ENCODE data around the gene ACAN.

The ACAN gene

DNA sequence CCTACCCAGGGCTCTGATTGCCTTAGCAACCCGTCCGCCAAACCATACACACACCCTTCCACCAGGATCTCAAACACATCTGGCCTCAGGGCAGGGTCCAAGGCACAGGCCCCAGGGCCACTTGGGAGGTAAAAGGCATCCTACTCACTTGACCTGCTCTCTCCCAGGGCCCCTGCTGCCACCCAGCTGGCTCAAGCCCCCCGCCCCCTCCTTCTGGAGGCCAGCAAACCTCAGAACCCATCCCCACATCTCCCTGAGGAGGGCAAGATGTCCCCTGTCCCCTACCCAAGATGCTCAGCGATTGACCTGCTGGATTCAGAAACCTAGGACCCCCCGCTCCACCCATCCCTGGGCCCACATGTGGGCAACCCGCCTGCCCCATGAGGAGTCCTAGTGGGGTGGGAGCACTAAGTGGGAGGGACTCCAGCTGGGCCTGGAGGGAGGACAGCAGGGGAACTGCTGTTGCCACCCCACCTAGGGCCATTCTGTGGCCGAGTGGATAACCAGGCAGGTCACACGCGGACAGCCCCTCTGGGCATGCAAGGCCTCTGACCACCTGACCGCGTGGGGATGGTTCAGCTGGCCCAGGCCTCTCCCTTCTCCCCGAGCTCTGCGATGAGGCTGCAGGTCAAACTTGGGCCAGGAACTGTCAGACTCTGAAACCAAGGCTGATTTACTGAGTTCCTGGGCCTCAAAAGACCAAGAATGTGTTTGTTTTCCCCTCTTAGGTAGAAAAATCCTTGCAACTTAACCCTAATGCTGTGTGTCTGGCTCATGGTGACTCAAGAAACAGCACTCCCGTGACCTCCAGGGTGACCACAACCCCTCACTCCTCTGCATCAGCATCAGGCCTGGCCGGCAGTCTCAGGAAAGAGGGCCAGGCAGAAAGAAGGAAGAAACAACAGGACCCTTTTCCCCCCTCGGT lies 105.7 kb downstream of the ACAN start:
- no peak for DNase-seq (ENCODE audit: insufficient read length, low spot score)
- TF ChIP-seq CTCF (IDR thresholded peaks at IDR 0.05; ENCODE audit: insufficient read depth, missing control alignments) = no peak
- no peak for FAIRE-seq

GRCh38 chr15:88909956-88910831 lies 107.0 kb downstream of the ACAN start:
- TF ChIP-seq CTCF (IDR thresholded peaks at IDR 0.05; ENCODE audit: insufficient read depth, missing control alignments) = no peak
- no peak for DNase-seq (ENCODE audit: insufficient read length, low spot score)
- FAIRE-seq = no peak

- DNase-seq (ENCODE audit: insufficient read length, low spot score) (no peak), FAIRE-seq (no peak)
- no peak for TF ChIP-seq CTCF (IDR thresholded peaks at IDR 0.05; ENCODE audit: insufficient read depth, missing control alignments)
Observed at GRCh38 chr15:88911766-88912118, 108.5 kb downstream of the ACAN start.

DNA sequence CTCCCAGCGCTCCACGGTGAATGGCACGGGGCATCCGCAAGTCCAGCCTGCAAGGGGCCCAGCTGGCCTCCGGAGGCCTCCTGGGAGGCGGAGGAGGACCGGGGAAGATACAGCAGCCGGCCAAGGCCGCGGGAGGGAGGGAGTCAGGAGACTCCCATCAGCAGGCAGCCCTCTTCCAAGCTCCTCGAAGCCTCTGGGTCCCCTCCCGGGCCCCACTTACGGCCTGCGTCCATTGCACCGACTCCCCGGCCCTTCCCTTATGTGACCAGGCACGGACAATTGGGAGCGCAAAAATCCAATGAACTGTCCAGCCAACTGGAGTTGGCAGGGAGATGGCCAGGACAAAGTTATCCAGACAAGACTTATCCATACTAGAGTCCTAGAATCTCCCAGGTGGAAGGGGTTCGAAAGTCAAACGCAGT lies 109.3 kb downstream of the ACAN start:
- no peak for TF ChIP-seq CTCF (IDR thresholded peaks at IDR 0.05; ENCODE audit: insufficient read depth, missing control alignments)
- DNase-seq (ENCODE audit: insufficient read length, low spot score) (no peak), FAIRE-seq (no peak)

DNA sequence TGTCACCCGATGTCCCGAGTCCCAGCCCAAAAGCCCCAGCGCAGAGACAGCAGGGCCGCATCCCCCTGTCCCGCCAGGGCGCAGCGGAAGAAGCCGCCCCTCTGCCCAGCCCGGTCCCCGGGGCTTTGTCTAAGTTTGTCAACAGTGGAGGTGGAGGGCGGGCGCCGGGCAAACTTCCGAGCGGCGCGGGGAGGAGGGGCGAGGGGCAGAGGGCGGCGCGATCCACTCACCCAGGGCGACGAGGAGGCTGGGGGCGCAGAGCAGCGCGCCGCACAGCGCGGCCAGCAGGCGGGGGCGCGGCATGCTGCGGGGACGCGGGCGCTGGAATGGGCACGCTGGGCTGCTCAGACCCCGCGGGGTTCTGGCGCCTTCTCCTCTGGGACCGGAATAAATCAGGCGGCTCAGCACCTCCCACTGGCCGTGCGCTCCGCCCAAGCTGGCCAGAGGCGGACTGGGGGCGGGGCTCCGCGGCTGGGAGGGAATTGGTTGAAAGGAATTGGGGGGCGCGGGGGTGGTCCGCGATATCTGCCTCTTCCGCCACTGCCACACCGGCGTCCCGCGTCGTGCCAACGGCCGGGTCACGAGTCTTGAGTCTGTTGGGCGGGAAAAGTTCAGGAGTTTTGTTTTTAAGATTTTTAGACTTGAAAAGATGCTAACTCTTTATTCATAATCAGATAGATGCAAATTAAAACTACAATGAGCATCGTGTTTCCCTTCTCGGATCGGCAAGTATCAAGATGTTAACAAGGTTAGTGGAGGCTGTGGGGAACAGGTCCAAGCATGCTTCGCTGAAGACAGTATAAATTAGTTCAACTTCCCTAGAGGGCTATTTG lies 110.0 kb downstream of the ACAN start, which contains the start of gene MFGE8:
Gene MFGE8 (minus strand): TSS at position 363 of the 833 bp plus-strand sequence. CDS start 60 bp downstream, at position 303.
- no peak for FAIRE-seq
- TF ChIP-seq CTCF (IDR thresholded peaks at IDR 0.05; ENCODE audit: insufficient read depth, missing control alignments) = no peak
- DNase-seq (ENCODE audit: insufficient read length, low spot score) = peak; percentile 61

DNA sequence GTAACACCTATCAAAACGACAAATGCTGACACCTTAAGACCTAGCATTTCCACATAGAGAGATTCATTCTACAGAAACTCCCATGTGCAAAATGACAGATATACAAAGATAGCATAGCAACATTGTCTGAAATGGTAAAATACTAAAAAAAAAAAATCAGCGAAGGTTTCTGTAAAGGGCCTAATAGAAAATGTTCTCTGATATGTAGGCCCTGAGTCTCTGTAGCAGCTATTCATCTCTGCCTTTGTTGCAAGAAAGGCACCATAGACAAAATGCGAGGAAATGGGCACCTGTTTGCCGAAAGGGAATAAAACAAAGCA lies 110.6 kb downstream of the ACAN start:
- DNase-seq (ENCODE audit: insufficient read length, low spot score) (no peak), FAIRE-seq (no peak)
- TF ChIP-seq CTCF (IDR thresholded peaks at IDR 0.05; ENCODE audit: insufficient read depth, missing control alignments) = no peak
